ENCODE results near the gene KSR1.

DNA sequence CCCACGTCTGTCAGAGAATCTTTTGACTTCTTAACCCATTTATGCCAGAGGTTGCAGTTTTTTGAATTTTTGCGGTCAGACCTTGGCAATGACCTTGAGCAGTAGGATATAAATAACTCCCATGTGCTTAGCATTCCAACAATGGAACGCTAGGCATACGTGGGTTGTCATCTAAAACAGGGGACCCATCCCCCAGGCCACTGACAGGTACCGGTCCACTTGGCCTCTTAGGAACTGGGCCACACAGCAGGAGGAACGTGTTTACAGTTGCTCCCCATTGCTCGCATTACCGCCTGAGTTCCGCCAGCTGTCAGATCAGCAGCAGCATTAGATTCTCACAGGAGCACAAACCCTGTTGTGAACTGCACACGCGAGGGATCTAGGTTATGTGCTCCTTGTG, 97.9 kb downstream of the KSR1 start:
- TF ChIP-seq, protein P1, sequence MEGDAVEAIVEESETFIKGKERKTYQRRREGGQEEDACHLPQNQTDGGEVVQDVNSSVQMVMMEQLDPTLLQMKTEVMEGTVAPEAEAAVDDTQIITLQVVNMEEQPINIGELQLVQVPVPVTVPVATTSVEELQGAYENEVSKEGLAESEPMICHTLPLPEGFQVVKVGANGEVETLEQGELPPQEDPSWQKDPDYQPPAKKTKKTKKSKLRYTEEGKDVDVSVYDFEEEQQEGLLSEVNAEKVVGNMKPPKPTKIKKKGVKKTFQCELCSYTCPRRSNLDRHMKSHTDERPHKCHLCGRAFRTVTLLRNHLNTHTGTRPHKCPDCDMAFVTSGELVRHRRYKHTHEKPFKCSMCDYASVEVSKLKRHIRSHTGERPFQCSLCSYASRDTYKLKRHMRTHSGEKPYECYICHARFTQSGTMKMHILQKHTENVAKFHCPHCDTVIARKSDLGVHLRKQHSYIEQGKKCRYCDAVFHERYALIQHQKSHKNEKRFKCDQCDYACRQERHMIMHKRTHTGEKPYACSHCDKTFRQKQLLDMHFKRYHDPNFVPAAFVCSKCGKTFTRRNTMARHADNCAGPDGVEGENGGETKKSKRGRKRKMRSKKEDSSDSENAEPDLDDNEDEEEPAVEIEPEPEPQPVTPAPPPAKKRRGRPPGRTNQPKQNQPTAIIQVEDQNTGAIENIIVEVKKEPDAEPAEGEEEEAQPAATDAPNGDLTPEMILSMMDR (IDR thresholded peaks at IDR 0.05), result no peak
- no peak for TF ChIP-seq POLR2A (IDR thresholded peaks at IDR 0.05)
